Endothelial cell of umbilical vein (primary cell): ENCODE measurements around the gene DCAF12. TPM values are rescaled to one million over a fixed set of nuclear protein-coding genes. Genes with fewer than 3 reads are reported as not detected.

Experiments
- BruUV-seq: library from RNA; stranded (reverse); fragments of 400-500 nt; replicated peaks from 2 replicates; lab custom pipeline; 2021; lab: Mats Ljungman, UMichigan
- CTCF ChIA-PET: fragments of 300-600, 350-600 bp; sonication (Branson Sonifier 250); formaldehyde crosslinking; loops from one replicate; lab custom pipeline; 2021; ENCODE audit warnings: antibody characterized with exemption, inconsistent platforms; lab: Charles Lee
- POLR2A ChIA-PET: fragments of 300-600, 350-600 bp; sonication (Branson Sonifier 250); formaldehyde crosslinking; loops from one replicate; lab custom pipeline; 2021; ENCODE audit warnings: antibody characterized with exemption, inconsistent platforms; lab: Charles Lee
- DNase-seq: peaks from one replicate; pipeline ENCODE4 v3.0.0-alpha.2; 2011; ENCODE audit warnings: low read depth, low spot score
- FAIRE-seq: peaks from 2 replicates; lab custom pipeline; 2011; peaks lifted over from hg19 to GRCh38; lab: Jason Lieb, UNC
- H2AFZ ChIP-seq: 2 replicates; pipeline ENCODE4 v1.6.0; 2012; ENCODE audit warnings: low read depth, low read length, control low read depth, inconsistent platforms
- H3K27ac ChIP-seq: 2 replicates; pipeline ENCODE4 v1.5.1; 2011; ENCODE audit warnings: low read depth, mild to moderate bottlenecking, control low read depth, low read length, moderate library complexity; ENCODE audit not compliant: insufficient read depth
- H3K27me3 ChIP-seq, 2 experiments: 2 replicates each; pipeline versions ENCODE4 v1.6.0 to v1.6.1; 2011; ENCODE audit warnings: low read length in 2 of 2, mixed read lengths in 1 of 2; ENCODE audit not compliant: control insufficient read depth in 2 of 2, insufficient read depth in 2 of 2
- H3K36me3 ChIP-seq, 2 experiments: 2 replicates in 1 of 2; 3 replicates in 1 of 2; pipeline ENCODE4 v1.5.1; 2011; ENCODE audit warnings: low read length in 2 of 2, mild to moderate bottlenecking in 1 of 2, moderate library complexity in 1 of 2; ENCODE audit not compliant: control insufficient read depth in 2 of 2, insufficient read depth in 2 of 2; ENCODE audit errors: extremely low read depth in 1 of 2
- H3K4me1 ChIP-seq: 3 replicates; pipeline ENCODE4 v1.5.1; 2011; ENCODE audit warnings: mild to moderate bottlenecking, low read length; ENCODE audit not compliant: control insufficient read depth, insufficient read depth; ENCODE audit errors: extremely low read depth
- H3K4me2 ChIP-seq: 2 replicates; pipeline ENCODE4 v1.6.1; 2011; ENCODE audit warnings: low read length, control low read depth, mixed read lengths; ENCODE audit not compliant: insufficient read depth
- H3K4me3 ChIP-seq, 3 experiments: fragments of 200-600 bp in 1 of 3; sonication (generic), shearing (Covaris generic) in 1 of 3; replicated peaks in 1 of 3; 2 replicates each; pipeline ENCODE4 v1.5.1; 2011 to 2016; ENCODE audit warnings: control low read depth in 3 of 3, low read length in 3 of 3, mild to moderate bottlenecking in 2 of 3, inconsistent platforms in 1 of 3, low read depth in 1 of 3, moderate library complexity in 1 of 3; ENCODE audit not compliant: insufficient read depth in 1 of 3
- H3K79me2 ChIP-seq: 2 replicates; pipeline ENCODE4 v1.6.0; 2012; ENCODE audit warnings: low read length, inconsistent platforms; ENCODE audit not compliant: control insufficient read depth, insufficient read depth
- H3K9ac ChIP-seq: replicated peaks from 2 replicates; pipeline ENCODE3; 2011; ENCODE audit warnings: low read length, control low read depth; ENCODE audit not compliant: insufficient read depth; ENCODE audit errors: extremely low read depth
- H3K9me1 ChIP-seq: replicated peaks from 3 replicates; pipeline ENCODE4 v1.6.0; 2011; ENCODE audit warnings: mild to moderate bottlenecking, low read length; ENCODE audit not compliant: control insufficient read depth, insufficient read depth; ENCODE audit errors: extremely low read depth
- H3K9me3 ChIP-seq: replicated peaks from 2 replicates; pipeline ENCODE4 v1.5.1; 2012; ENCODE audit warnings: low read length, inconsistent platforms; ENCODE audit not compliant: control insufficient read depth, insufficient read depth
- H4K20me1 ChIP-seq: replicated peaks from 2 replicates; pipeline ENCODE3; 2011; ENCODE audit warnings: mild to moderate bottlenecking, low read length; ENCODE audit not compliant: control insufficient read depth, insufficient read depth; ENCODE audit errors: extremely low read depth
- CTCF ChIP-seq, 2 donors: IDR thresholded peaks; 1 replicate in 1 of 2; 2 replicates in 1 of 2; pipeline ENCODE4 v1.5.1; 2011; ENCODE audit warnings: low read length in 2 of 2, mild to moderate bottlenecking in 2 of 2, moderate library complexity in 2 of 2, control low read depth in 1 of 2, inconsistent platforms in 1 of 2, low read depth in 1 of 2; ENCODE audit not compliant: insufficient read depth in 1 of 2; ENCODE audit errors: extremely low read depth in 1 of 2
- EZH2 ChIP-seq: IDR thresholded peaks from 2 replicates; pipeline ENCODE4 v1.6.1; 2012; ENCODE audit warnings: borderline replicate concordance, low read depth, mild to moderate bottlenecking, moderate library complexity, low read length, inconsistent platforms; ENCODE audit not compliant: severe bottlenecking
- FOS ChIP-seq: IDR thresholded peaks from 2 replicates; pipeline ENCODE4 v1.6.1; 2011; ENCODE audit warnings: mild to moderate bottlenecking, low read length, moderate library complexity, borderline replicate concordance; ENCODE audit not compliant: insufficient read depth
- GATA2 ChIP-seq: IDR thresholded peaks from 2 replicates; pipeline ENCODE4 v1.7.0; 2011; ENCODE audit warnings: low read depth, mild to moderate bottlenecking, moderate library complexity, mixed read lengths, low read length; ENCODE audit not compliant: insufficient read length, insufficient read depth
- JUN ChIP-seq: IDR thresholded peaks from 2 replicates; pipeline ENCODE4 v1.6.1; 2011; ENCODE audit warnings: borderline replicate concordance, low read depth; ENCODE audit not compliant: insufficient read length, insufficient read depth
- MAX ChIP-seq: IDR thresholded peaks from 2 replicates; pipeline ENCODE4 v1.6.1; 2011; ENCODE audit not compliant: insufficient read depth, insufficient read length
- MYC ChIP-seq: IDR thresholded peaks from one replicate; pipeline ENCODE4 v1.6.1; 2011; ENCODE audit warnings: mild to moderate bottlenecking, low read depth, low read length
- POLR2A ChIP-seq: IDR thresholded peaks from 2 replicates; pipeline ENCODE4 v1.6.1; 2012; ENCODE audit warnings: low read depth, mild to moderate bottlenecking, control low read depth, low read length
- POLR2AphosphoS5 ChIP-seq: IDR thresholded peaks from 2 replicates; pipeline ENCODE4 v1.6.1; 2012; ENCODE audit warnings: low read depth, mild to moderate bottlenecking, control low read depth, low read length, moderate library complexity; ENCODE audit not compliant: insufficient read depth
- dilution Hi-C: fragments of 300-500 bp; cut with MboI; formaldehyde crosslinking; loops from one replicate; pipeline ENCODE4 v1.15.0; 2019; ENCODE audit warnings: low sequenced_read_pairs; ENCODE audit not compliant: extremely low pct_ligation_motif_present
- intact Hi-C: fragments of 100-400 bp; cut with micrococcal nuclease; formaldehyde crosslinking; loops from one replicate; pipeline ENCODE4 v1.10.0; 2022
- polyA plus RNA-seq, 4 experiments: library from polyadenylated mRNA; depleted of rRNA in 3 of 4; stranded (reverse) in 3 of 4; unstranded in 1 of 4; fragments of >200 nt; gene quantifications; 2 replicates each; pipeline versions ENCODE4 v1.2.1 to v1.2.3, GENCODE V29; 2011 to 2012; ENCODE audit warnings: missing spikeins in 1 of 4
- total RNA-seq: library from RNA; stranded (reverse); gene quantifications from 2 replicates; pipeline ENCODE4 v1.2.3, GENCODE V29; 2021

Gene DCAF12
- total and polyA plus RNA-seq, 2 donors (not counting 3 experiments of a cell fraction or from before 2014, with no cell fraction given): 26.2 to 28.4 TPM

DNA sequence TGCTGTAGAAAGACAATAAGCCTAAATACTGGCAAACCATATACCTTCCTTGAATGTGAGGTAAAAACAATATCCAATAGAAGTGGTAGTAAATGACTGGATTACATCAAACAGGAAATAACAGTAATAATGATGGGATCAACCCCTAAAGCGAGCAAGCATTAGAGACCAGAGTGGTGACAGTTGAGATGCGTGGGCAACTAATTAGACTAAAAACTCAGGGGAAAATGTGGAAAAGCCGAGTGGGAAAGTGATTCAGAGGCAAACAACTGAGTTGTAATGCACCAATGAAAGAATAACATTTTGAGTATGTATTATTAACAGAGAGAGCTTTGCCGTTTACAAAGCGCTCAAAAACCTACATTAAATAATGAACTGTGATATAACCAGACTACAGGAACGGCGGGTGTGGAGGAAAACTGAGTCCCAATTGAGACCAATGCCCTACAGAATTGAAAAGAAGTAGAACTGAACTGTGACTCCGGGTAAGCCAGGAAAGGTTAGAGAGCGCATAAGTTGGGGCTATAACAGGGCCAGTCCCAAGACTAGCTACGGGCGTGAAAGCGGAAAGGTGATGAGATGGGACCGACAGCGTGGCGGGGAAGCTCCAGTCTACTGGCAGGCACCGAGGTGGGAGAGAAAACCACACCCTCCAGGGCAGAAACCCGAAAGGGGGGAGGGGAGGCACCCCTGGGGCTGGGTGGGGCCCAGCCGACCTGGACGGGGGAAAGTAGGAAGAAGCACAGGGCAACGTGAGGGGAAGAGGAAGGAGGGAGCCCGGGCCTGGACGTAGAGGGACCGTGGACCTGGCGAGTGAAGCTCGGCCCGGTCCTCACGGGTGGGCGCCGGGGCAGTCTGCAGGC, 78.4 kb downstream of the DCAF12 start:
- Histone ChIP-seq H3K9ac (peak overlapping the region; percentile 81), H3K9me1 (no peaks in the 10 kb centered on the region), H3K79me2 (peaks cover 53% of the 10 kb centered on the region), H3K4me3 (peak overlapping the region; percentile 70 to 86 (median 81)), H2AFZ (peak overlapping the region; percentile 7), H3K27me3 (no peaks in the 10 kb centered on the region), H3K27ac (peak overlapping the region; percentile 77), H3K36me3 (no peaks in the 10 kb centered on the region), H4K20me1 (peaks cover 3% of the 10 kb centered on the region), H3K4me1 (peaks cover 22% of the 10 kb centered on the region), H3K9me3 (no peaks in the 10 kb centered on the region), H3K4me2 (peak overlapping the region; percentile 90)
- TSS peak; percentile 40 for BruUV-seq
- dilution Hi-C loops (no loop called here), intact Hi-C loops (loop anchor here (2.0 to 10.0 kb wide), 2 partner anchors 23 to 233 kb away; partner anchors contain the start of gene UBE2R2)
- peak; percentile 62 for FAIRE-seq
- ChIA-PET POLR2A (interaction anchor here (0.6 kb wide), 1 partner anchor 199 kb away, joined by 3 read pairs; no protein-coding TSS in a partner anchor), CTCF (interaction anchor here (0.8 to 2.1 kb wide), 5 partner anchors 25 to 270 kb away, joined by 3 to 9 read pairs (median 3); no protein-coding TSS in a partner anchor)
- TF ChIP-seq POLR2AphosphoS5 (no peak), GATA2 (no peak), POLR2A (no peak), MAX (no peak), FOS (no peak), EZH2 (no peak), MYC (no peak), JUN (no peak), CTCF (IDR thresholded peaks at IDR 0.05; ENCODE audit: extremely low read depth in 1 of 2, insufficient read depth in 1 of 2, low read depth in 1 of 2, low read length in 2 of 2) (no peak)
- DNase-seq: no peak
